Activated T-helper 1 cell treated with Interleukin-2 at 50 U/mL for 16 hours (primary cell): ENCODE results near the gene SNRPF.

Experiments
- DNase-seq: peaks from one replicate; pipeline ENCODE4 v3.0.0-alpha.2; 2020; ENCODE audit warnings: low read depth

Gene SNRPF

DNA sequence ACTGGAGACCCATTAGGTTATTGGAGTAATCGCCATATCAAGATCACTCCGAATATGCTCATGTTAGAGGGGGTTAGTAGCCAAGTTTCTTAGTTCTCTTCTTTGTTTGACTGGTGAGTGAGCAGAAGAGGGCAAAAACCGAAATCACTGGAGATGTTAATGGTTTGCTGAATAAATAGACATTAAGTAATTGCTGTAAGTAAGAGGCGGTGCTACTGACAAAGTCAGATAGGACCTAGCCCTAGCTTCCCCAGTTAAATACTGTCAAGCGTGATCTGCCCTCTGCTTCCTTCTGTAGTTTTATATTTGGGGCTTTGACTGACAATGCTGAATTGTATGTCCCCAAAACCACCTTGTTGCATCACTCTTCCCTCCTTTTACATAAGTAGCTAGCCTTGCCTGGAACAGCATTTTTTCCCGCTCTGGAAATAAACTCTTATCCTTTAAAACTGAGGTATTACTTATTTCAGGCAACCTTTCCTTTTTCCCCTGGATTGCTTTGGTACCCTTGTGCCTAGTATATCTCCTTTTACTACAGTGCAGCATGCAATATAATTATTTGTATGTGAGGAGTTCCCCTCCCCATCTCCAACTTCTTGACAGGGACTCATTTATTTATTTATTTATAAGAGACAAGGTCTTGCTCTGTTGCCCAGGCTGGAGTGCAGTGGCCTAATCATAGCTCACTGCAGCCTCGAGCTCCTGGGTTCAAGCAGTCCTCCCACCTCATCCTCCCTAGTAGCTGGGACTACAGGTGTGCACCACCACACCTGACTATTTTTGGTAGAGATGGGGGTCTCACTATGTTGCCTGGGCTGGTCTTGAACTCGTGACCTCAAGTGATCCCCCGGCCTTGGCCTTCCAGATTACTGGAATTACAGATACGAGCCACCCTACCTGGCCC, 1.4 kb downstream of the SNRPF start:
- DNase-seq: no peak

DNA sequence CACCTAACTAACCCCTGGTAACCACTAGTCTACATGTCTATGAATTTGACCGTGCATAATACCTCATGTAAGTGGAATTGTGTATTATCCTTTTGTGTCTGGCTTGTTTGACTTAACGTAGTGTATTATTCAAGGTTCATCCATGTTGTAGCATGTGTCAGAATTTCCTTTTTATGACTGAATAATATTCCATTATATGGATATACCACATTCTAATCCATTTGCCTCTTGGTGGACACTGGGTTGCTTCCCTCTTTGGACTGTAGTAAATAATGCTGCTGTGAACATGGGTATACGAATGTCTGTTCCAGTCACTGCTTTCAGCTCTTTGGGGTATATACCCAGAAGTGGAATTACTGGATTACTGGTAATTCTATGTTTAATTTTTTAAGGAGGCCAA, 3.3 kb downstream of the SNRPF start:
- no peak for DNase-seq

GRCh38 chr12:95863337-95863736, 4.6 kb downstream of the SNRPF start:
- DNase-seq: no peak

DNA sequence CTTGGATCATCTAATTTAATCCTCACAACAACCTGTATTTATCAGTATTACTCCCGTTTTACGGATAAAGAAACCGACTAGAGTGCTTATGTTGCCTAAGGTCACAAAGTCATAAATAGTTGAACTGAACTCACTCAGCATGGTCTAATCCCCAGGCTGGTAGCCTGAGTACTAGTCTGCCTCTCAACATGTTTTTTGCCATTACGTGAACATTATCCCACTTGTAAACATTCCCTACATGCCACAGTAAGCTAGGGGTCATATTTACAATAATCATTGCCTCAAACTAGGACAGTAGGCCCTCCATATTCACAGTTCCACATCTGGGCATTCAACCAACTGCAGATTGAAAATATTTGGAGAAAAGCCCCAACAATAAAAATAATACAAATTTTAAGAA, 12.1 kb downstream of the SNRPF start:
- DNase-seq: no peak

GRCh38 chr12:95874452-95874851, 15.7 kb downstream of the SNRPF start:
- no peak for DNase-seq

GRCh38 chr12:95877622-95878021, 18.9 kb downstream of the SNRPF start:
- no peak for DNase-seq

- DNase-seq: no peak
These were observed 22.1 kb downstream of the SNRPF start for GRCh38 chr12:95880895-95881294.

GRCh38 chr12:95881331-95881955, 22.7 kb downstream of the SNRPF start:
- no peak for DNase-seq

GRCh38 chr12:95882080-95882479, 23.3 kb downstream of the SNRPF start:
- DNase-seq: no peak

GRCh38 chr12:95882873-95883272, 24.1 kb downstream of the SNRPF start:
- DNase-seq: no peak

DNA sequence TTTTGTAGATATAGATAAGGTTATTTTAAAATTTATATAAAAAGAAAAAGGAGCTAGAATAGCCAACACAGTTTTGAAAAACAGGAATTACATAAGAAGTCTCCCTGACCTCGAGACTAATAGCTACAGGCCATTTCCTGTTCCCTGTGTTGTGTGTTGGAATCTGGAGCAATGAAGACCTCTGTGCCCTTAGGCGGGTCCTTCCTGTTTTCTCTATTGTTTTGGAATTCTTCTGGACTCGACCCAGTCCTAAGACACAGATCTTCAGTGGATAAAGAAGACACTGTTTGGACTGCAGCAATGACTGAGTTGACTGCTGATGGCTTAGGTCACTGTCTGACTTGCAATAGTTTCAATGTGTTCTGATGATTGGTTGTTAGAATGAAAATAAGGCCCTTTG, 26.2 kb downstream of the SNRPF start:
- DNase-seq: no peak

DNA sequence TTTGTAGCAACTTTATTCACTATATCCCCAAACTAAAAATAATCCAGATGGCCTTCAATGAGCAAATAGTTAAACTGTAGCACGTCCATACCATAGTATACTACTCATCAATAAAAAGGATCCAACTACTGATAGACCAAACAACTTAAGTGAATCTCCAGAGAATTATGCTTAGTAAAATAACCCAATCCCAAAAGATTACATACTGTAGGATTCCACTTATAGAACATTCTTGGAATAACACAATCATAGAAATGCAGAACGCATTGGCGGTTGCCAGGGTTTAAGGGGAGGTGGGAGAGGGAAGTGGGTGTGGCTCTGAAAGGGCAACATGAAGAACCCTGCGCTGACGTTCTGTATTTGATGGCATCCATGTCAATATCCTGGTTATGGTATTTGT, 28.6 kb downstream of the SNRPF start:
- DNase-seq: no peak

- DNase-seq: no peak
These were observed 32.2 kb downstream of the SNRPF start for GRCh38 chr12:95890958-95891357.

- no peak for DNase-seq
These were observed 38.1 kb downstream of the SNRPF start for GRCh38 chr12:95896846-95897245.

DNA sequence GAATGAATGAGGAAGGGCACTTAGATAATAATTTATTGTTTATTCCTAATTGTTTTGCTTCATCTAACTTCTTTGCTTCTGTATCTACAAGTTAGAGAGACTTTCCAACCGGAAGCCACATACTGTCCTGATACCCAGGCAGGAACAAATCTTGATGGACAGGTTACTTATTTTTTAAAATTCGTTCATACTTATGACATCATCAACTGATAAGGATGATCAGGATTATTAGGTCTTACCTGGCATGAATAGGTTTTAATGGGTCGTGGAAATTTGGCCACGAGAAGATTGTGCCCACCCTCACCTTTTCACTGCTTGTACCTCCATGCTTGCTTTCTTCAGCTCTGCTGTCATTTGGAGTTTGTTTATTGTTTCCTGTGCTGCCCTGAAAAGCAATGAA, 39.3 kb downstream of the SNRPF start:
- no peak for DNase-seq

DNA sequence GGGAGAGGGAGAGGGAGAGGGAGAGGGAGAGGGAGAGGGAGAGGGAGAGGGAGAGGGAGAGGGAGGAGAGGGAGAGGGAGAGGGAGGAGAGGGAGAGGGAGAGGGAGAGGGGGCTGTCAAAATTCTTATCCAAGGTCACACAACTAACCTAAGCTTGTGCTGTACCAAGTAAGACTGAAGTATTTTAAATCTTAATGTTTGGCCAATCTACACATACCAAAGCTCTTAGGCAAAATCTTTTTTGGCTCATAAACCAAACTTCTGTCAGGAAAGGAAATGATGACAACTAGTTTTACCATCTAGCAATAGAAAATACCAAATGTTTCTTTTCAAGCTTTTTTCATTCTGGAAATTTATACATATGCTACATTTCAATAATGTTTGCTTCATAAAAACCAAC, 49.8 kb downstream of the SNRPF start:
- no peak for DNase-seq

DNA sequence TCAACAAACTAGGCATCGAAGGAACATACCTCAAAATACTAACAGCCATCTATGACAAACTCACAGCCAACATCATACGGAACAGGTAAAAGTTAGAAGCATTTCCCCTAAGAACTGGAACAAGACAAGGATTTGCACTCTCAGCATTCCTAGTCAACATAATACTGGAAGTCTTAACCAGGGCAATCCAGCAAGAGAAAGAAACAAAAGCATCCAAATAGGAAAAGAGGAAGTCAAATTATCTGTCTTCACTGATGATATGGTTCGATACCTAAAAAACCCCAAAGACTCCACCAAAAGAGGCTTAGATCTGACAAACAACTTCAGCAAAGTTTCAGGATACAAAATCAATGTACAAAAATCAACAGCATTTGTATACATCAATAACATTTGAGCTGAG, 51.1 kb downstream of the SNRPF start:
- DNase-seq: no peak
